Kasumi-1 (cell line): ENCODE measurements around the gene CDH16.
"Not testable (repeated sequence)": the region's sequence is repeated elsewhere in the genome, so short reads cannot be mapped to it uniquely, and the experiment has no call there.

Source experiments
- DNase-seq, 2 experiments: peaks; one replicate each; lab custom pipeline; 2025; lab: John Stamatoyannopoulos, UW

Gene CDH16

DNA sequence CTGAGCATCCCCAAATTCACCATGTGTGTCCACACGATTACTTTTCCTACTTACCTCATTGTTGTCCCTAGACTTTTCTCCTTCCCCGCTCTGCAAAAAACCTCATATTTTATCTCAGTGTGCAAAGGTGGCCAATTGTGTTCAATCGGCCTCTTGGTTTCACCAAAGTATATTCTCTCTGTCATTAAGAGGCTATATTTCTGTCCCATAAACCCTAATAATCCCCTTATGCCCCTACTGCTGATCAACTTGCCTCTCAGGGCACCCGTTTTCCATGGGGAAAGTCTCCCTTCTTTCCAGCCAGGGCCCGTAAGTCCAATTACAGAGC is 28.3 kb upstream of the CDH16 start:
- no peak for DNase-seq

- DNase-seq, result no peak
Measured at GRCh38 chr16:66946541-66946940, 27.9 kb upstream of the CDH16 start.

- DNase-seq, result no peak
Measured at GRCh38 chr16:66945939-66946338, 27.3 kb upstream of the CDH16 start.

DNA sequence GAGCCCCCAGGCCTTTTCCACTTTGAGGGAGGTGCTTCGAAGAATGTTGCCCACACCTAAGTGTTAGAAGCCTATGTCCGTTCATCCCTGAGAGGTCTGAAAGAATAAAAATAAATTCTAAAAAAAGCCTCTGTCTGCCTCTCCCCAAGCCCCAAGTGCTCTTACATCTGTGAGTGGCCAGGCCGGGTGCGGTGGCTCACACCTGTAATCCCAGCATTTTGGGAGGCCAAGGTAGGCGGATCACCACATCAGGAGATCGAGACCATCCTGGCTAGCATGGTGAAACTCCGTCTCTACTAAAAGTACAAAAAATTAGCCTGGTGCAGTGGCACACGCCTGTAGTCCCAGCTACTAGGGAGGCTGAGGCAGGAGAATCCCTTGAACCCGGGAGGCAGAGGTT is 26.3 kb upstream of the CDH16 start:
- DNase-seq, result not testable (repeated sequence)

DNA sequence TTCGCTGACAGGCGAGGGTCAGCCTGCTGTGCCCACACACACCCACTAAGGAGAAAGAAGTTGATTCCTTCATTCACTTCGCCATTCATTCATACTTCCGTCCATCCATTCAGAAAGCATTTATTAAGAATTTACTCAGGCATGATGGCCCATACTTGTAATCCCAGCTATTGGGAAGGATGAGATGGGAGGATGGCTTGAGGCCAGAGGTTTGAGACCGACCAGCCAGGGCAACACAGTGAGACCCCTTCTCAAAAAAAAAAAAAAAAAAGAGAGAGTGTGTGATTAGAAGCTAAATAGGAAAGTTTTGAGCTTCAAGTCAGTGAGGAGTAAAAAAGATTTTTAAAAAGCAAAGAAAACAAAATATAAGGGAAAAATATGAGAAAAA is 25.4 kb upstream of the CDH16 start:
- DNase-seq, result no peak

DNA sequence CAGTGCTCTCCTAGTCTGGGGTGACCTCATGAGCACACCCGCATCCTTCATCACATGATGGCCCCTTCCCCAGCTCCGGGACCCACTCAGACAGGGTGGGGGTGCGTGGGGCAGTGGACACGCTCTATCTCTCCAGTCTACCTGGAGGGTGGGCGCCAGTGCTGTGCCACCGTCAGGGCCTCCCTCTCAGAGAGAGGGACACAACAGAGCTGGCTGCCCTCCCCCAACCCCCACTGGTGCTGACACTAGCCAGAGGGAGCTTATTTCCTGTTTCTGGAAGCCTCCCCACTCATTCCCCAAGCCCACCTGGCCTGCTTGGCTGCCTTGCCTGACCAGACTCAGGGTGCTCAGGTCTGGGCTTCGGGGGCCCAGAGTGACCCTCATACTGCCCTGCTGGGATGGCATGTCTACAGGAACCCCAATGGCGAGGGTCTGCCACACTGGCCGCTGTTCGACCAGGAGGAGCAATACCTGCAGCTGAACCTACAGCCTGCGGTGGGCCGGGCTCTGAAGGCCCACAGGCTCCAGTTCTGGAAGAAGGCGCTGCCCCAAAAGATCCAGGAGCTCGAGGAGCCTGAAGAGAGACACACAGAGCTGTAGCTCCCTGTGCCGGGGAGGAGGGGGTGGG is 24.9 kb upstream of the CDH16 start:
- no peak for DNase-seq

- no peak for DNase-seq
Measured at GRCh38 chr16:66942981-66943380, 24.3 kb upstream of the CDH16 start.

DNA sequence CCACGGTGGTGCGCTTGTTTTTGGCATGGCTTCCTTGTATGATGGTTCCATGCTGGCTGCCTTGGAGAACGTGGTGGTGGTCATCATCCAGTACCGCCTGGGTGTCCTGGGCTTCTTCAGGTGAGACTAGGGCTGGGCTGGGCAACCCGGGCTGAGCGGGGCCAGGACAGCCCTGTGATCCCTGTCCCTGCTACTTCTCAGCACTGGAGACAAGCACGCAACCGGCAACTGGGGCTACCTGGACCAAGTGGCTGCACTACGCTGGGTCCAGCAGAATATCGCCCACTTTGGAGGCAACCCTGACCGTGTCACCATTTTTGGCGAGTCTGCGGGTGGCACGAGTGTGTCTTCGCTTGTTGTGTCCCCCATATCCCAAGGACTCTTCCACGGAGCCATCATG is 21.6 kb upstream of the CDH16 start:
- no peak for DNase-seq

DNA sequence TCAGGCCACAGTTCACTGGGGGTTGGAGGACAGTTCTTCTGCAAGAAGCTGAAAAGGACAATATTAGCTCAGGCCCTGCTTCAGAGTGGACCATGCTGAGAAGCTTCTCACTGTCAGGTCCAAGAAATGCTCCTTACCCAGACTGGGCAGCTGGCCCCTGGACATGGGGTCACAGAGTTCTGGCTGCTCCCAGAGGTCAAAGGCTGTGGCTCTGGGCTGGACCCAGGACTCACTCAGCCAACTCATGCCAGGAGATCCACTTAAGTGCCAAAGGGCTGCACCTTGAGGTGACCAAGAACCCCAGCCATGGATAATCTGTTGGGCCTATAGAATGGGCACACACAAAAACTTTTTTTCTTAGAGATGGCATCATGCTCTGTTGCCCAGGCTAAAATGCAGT is 20.7 kb upstream of the CDH16 start:
- no peak for DNase-seq

GRCh38 chr16:66937725-66938337 is 19.1 kb upstream of the CDH16 start:
- no peak for DNase-seq

DNA sequence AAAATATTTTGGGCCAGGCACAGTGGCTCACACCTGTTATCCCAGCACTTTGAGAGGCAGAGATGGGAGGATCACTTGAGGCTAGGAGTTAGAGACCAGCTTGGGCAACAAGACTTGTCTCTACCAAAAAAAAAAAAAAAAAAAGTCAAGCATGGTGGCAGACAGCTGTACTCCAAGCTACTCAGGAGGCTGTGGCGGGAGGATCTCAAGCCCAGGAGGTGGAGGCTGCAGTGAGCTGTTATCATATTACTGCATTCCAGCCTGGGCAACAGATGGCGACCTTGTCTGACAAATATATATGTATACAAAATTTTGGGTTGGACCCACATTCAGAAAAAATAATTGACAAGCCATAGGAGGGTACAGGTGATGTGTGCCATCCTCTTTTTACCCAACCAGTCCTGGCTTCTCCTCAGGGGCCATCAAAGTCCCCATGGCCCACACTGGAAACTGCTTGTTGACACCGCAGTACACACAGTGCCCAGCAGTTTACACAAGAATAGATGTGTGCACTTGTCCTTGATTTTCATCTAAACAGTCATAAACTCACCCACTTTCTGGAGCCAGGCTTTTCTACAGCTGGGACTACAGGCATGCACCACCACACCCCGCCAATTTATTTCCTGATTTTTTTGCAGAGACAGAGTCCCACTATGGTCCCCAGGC is 18.3 kb upstream of the CDH16 start:
- no peak for DNase-seq

DNA sequence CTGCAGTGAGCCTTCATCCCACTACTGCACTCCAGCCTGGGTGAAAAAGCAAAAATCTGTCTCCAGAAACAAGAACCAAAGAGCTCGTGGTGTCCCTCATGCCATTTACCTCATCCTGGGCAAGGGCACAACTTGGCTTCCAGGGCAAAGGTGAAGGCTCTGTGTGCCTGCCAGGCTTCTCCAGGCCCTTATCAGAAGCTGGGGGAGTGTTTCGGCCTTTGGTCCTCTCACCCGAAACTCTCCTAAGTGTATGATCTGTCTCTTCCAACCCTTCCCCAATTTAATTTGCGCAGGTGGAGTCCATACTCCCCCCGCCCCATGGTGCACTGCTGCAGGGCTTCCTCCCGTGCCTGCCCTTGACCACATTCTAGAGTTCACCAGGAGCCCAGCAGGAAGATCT is 17.8 kb upstream of the CDH16 start:
- no peak for DNase-seq

GRCh38 chr16:66935314-66936011 is 16.8 kb upstream of the CDH16 start, which contains the start of gene CES2:
Gene CES2 (plus strand): TSS chr16:66935516. CDS start chr16:66935636, 120 bp downstream.
- no peak for DNase-seq

- peak; percentile 5 to 23 for DNase-seq
Measured at GRCh38 chr16:66934839-66935313, 16.2 kb upstream of the CDH16 start.

DNA sequence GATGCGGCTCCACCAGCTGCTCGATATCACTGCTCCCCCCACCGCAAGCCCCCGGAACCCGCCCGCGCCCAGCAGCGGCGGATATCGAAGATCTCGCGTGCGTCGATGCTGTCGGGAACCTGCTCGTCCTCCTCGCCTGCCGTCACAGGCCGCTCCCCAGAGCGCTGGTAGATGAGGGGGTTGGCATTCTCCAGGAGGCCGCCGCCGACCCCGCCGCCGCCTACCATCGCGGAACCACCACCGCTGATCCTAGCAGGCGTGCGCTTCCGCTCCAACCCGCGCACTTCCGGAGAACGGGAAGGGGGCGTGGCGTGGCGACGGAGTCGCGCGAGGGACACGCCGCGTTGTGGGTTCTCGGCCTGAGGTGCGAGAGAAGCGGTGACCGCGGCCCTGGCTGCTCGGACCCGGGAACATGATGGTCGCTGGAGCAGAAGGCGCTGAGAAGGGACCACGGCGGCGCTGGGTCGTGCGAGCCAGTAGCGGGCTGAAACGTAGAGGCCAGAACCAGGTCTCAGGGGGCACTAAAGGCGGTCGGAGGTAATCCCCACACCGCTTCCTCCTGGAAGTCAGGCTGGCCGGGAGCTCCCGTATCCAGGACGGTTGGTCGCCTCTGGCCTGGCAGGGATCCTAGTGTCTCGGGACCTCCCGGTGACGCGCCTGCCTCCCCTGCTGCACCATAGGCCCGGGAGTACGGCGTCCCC is 15.6 kb upstream of the CDH16 start, which contains the start of gene CIAO2B:
TSS of gene CIAO2B (minus strand) at position 265 of the 701 bp plus-strand sequence. CDS start at position 227, 38 bp downstream.
- DNase-seq, result peak; percentile 63 to 64

DNA sequence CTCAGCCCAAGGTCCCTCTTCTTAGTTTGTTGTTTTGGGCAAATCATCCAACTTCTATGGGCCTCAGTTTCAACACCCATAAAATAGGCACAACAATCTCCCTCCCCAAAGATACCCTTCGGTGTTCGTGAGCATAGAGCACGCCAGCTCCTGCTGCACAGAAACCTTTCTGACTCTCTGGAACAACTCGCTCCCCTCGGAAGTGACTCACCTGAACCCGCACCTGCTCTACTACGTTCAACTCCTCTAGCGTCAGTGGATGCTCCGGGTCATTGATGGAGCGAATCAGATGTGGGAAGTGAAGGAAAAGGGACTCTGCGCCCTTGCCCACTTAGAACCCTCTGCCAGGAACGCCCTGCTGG is 15.1 kb upstream of the CDH16 start:
- DNase-seq, result no peak

GRCh38 chr16:66932076-66932475 is 13.4 kb upstream of the CDH16 start:
- no peak for DNase-seq

DNA sequence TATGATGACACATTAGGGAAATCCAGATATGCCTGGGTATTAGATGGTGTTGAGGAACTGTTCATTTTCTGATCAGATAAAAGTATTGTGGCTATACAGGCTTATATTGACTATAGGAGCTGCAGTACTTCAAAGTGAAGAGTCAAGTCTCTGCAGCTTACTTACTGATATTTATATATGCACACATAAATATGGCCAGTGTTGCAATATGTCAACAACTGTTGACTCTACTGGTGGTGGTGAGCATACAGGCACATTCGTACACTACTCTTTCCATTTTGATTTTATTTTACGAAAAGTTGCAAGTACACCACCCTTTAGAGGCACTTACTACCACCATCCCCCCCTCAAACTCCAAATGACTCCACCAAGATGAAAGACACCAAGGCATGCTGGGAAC is 13.0 kb upstream of the CDH16 start:
- DNase-seq, result no peak

- DNase-seq, result no peak
Measured at GRCh38 chr16:66930189-66930588, 11.5 kb upstream of the CDH16 start.

DNA sequence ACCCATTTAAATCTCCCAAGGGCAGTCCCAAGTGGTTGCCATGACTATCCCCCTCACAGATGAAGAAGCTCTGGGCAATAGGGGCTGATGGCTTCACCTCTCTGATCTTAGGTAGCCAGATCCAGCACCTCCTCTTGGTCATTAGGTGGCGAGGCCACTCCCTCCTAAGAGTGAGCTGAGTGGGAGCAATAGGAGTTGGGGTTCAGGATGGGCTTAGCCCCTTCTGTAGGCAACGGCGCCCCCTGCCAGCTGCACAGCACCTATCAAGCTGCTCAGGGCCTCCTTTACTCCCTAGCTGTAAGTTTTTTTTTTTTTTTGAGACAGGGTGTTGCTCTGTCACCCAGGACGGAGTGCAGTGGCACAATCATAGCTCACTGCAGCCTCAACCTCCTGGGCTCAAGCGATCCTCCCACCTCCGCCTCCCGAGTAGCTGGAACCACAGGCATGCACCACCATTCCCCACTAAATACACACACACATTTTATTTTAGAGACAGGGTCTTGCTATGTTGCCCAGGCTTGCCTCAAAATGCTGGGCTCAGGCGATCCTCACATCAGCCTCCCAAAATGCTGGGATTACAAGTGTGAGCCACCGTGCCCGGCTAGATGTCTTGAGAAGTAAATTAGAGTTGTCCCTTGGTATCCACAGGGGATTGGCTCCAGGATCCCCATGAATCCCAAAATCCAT is 10.2 kb upstream of the CDH16 start:
- DNase-seq, result peak; percentile 19 to 24

GRCh38 chr16:66927918-66928649 is 9.4 kb upstream of the CDH16 start:
- DNase-seq, result no peak
